ENCODE data around the gene AKR1C2.
"Not testable (repeated sequence)": the region's sequence is repeated elsewhere in the genome, so short reads cannot be mapped to it uniquely, and the experiment has no call there.

The AKR1C2 gene

GRCh38 chr10:4984971-4985594 lies 18.6 kb downstream of the AKR1C2 start:
- DNase-seq: no peak

- no peak for DNase-seq
These were observed 19.4 kb downstream of the AKR1C2 start for GRCh38 chr10:4984223-4984622.

- DNase-seq: no peak
These were observed 19.9 kb downstream of the AKR1C2 start for GRCh38 chr10:4983615-4984216.

- DNase-seq: no peak
These were observed 20.9 kb downstream of the AKR1C2 start for GRCh38 chr10:4982764-4983226.

- DNase-seq: peak; percentile 74
These were observed 21.8 kb downstream of the AKR1C2 start for GRCh38 chr10:4981722-4982471.

- DNase-seq: no peak
These were observed 22.9 kb downstream of the AKR1C2 start for GRCh38 chr10:4980793-4981192.

- no peak for DNase-seq
These were observed 24.8 kb downstream of the AKR1C2 start for GRCh38 chr10:4978870-4979269.

- no peak for DNase-seq
These were observed 26.6 kb downstream of the AKR1C2 start for GRCh38 chr10:4977025-4977424.

GRCh38 chr10:4974400-4974799 lies 29.3 kb downstream of the AKR1C2 start:
- not testable (repeated sequence) for DNase-seq

GRCh38 chr10:4973294-4973693 lies 30.4 kb downstream of the AKR1C2 start:
- not testable (repeated sequence) for DNase-seq

- DNase-seq: not testable (repeated sequence)
These were observed 31.1 kb downstream of the AKR1C2 start for GRCh38 chr10:4972369-4973142.

GRCh38 chr10:4970362-4970761 lies 33.3 kb downstream of the AKR1C2 start:
- DNase-seq: not testable (repeated sequence)

- not testable (repeated sequence) for DNase-seq
These were observed 34.4 kb downstream of the AKR1C2 start for GRCh38 chr10:4969289-4969688.

GRCh38 chr10:4967189-4967588 lies 36.5 kb downstream of the AKR1C2 start:
- not testable (repeated sequence) for DNase-seq

- DNase-seq: not testable (repeated sequence)
These were observed 37.9 kb downstream of the AKR1C2 start for GRCh38 chr10:4965763-4966162.

GRCh38 chr10:4963815-4964154 lies 39.9 kb downstream of the AKR1C2 start:
- not testable (repeated sequence) for DNase-seq

- DNase-seq: not testable (repeated sequence)
These were observed 40.5 kb downstream of the AKR1C2 start, which contains the start of gene AKR1C1 for GRCh38 chr10:4962876-4963814. TSS of gene AKR1C1 (plus strand) at chr10:4963415. CDS start at chr10:4963445, 30 bp downstream.

GRCh38 chr10:4962308-4962707 lies 41.3 kb downstream of the AKR1C2 start:
- DNase-seq: not testable (repeated sequence)

GRCh38 chr10:4961558-4961957 lies 42.1 kb downstream of the AKR1C2 start:
- not testable (repeated sequence) for DNase-seq

GRCh38 chr10:4956955-4957645 lies 46.6 kb downstream of the AKR1C2 start:
- DNase-seq: not testable (repeated sequence)

- DNase-seq: not testable (repeated sequence)
These were observed 47.6 kb downstream of the AKR1C2 start for GRCh38 chr10:4956088-4956487.

Measured in RPMI8226 (cell line).